ENCODE measurements around the gene CHP2. TPM values are rescaled to one million over a fixed set of nuclear protein-coding genes. Genes with fewer than 3 reads are reported as not detected.
A peak's percentile ranks its signal among the peaks of the same experiment; 100 is the strongest.

Gene CHP2
- total and polyA plus RNA-seq, 9 of the 15 experiments (the other 6 are each of a cell fraction or from before 2014, with no cell fraction given): 0.23 to 1.1 (median 0.80) TPM

- no peaks in the 10 kb centered on the region for H4K20me1 ChIP-seq (replicated peaks; ENCODE audit: control insufficient read depth, insufficient read depth, low read length)
- ChIA-PET POLR2A (interaction anchor here (0.6 kb wide), 1 partner anchor 171 kb away, joined by 5 read pairs; no protein-coding TSS in a partner anchor), CTCF (ENCODE audit: low intra/inter-chr PET ratio) (no interaction called here)
- H3K4me3 ChIP-seq: no peak overlapping the region
- 29% methylated on average over 6 of the region's 6 CpGs for WGBS (ENCODE audit: insufficient coverage, low coverage, missing lambda C conversion rate)
- no peak overlapping the region for H2AFZ ChIP-seq (ENCODE audit: low read depth, low read length)
- no peak overlapping the region for H3K4me2 ChIP-seq (ENCODE audit: insufficient read depth, low read length)
- ATAC-seq (no peak), DNase-seq (ENCODE audit: extremely low read depth in 1 of 4, low spot score in 3 of 4) (no peak), FAIRE-seq (peak; percentile 6)
- in situ Hi-C loops (cut with MboI) (no loop called here), intact Hi-C loops (cut with micrococcal nuclease) (no loop called here)
- no TSS peak for BruUV-seq (replicated peaks)
- H3K36me3 ChIP-seq (ENCODE audit: control insufficient read depth, insufficient read depth, low read length): no peaks in the 10 kb centered on the region
- H3K9me3 ChIP-seq (replicated peaks; ENCODE audit: control insufficient read depth, insufficient read depth, low read depth, low read length): no peaks in the 10 kb centered on the region
- H3K9me1 ChIP-seq (ENCODE audit: control insufficient read depth, insufficient read depth, low read length): no peaks in the 10 kb centered on the region
- H3K27ac ChIP-seq (ENCODE audit: extremely low read depth, low read depth, low read length): no peak overlapping the region
- no peaks in the 10 kb centered on the region for H3K27me3 ChIP-seq (ENCODE audit: control insufficient read depth in 2 of 2, insufficient read depth in 2 of 2, low read length in 2 of 2)
- H3K79me2 ChIP-seq (ENCODE audit: control insufficient read depth, insufficient read depth, low read length): no peaks in the 10 kb centered on the region
- H3K4me1 ChIP-seq (replicated peaks in 1 of 2; ENCODE audit: control insufficient read depth in 2 of 2, insufficient read depth in 2 of 2, low read length in 2 of 2): no peaks in the 10 kb centered on the region; a peak in 1 of 5 replicates
- no peak overlapping the region for H3K9ac ChIP-seq (ENCODE audit: insufficient read depth in 1 of 2, low read depth in 2 of 2, low read length in 2 of 2)
- TF ChIP-seq ZNF395 (CRISPR knock-in tag; IDR thresholded peaks at IDR 0.05) (0 out of 2 replicates have a peak, but pooled peaks have one; percentile 27), MGA (IDR thresholded peaks at IDR 0.05) (peak; percentile 49), ZNF707 (CRISPR knock-in tag; conservative IDR thresholded peaks at IDR 0.05) (no peak), ARID1B (IDR thresholded peaks at IDR 0.05) (0 out of 2 replicates have a peak, but pooled peaks have one; percentile 15), ZNF644 (tag; IDR thresholded peaks at IDR 0.05; ENCODE audit: low read depth) (no peak), BHLHE40 (IDR thresholded peaks at IDR 0.05; ENCODE audit: low read length) (peak; percentile 82), ATF3 (IDR thresholded peaks at IDR 0.05) (peak; percentile 64), ATF3 (CRISPR knock-in tag; conservative IDR thresholded peaks at IDR 0.05) (no peak)
These were observed 40.6 kb downstream of the CHP2 start for GRCh38 chr16:23795378-23795777.

All from K562 (cell line).